Measurements from ENCODE around the gene KCNK5.

Gene KCNK5

DNA sequence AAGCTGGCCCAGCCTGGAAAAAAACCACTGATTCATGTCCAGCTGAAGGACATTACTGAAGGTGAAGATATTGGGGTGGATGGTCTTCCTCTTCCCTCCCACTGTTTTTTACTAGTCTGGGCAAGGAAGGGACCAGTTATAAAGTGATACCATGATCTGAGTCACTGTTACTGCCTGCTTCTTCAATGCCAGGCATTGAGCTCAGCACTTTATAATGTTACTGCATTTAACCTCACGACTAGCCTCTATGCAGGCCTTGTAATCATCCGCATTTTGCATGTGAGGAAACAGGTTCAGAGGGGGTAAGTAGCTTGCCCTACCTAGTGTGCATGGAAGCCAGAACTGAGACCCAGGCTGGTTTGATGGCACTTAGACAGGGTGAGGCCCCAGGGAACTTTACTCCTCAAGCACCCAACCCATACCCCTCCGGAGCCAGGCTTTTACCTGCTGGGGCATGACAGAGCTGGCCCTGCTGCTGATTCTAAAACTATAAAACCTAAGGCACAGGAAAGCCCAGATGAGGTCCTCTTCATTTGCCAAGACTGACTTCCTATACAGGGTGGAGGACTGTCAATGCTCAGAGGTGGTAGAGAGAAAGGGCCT, 11.0 kb upstream of the KCNK5 start:
- no peak for DNase-seq

DNA sequence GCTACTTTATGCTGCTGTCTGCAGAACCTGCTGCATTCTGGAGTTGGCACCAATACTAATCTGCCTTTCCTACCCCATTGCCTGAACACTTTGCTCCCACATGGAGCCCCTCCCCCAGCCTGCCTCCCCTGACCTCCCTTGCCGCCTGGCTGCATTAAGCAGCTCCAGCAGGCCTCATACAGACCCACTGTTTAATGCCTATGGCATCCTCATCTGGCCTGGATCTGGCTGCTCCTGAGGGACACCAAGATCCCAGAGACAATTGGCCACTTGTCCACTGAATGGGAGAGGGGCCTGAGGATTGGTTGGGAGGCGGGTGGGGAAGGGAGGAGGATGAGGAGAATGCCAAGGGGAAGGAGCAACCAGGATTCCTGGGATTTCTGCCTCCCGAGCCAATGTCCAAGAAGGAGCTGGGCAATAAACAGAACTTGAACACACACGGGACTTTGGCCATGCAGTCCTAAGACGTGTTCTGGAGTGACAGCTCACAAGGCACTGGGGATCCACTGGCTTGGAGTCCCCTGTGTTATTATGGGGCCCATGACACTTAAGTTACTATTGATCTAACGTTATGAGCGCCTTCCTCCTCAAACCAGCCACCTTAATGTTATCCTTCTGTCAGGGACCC, 10.4 kb upstream of the KCNK5 start:
- DNase-seq: no peak

DNA sequence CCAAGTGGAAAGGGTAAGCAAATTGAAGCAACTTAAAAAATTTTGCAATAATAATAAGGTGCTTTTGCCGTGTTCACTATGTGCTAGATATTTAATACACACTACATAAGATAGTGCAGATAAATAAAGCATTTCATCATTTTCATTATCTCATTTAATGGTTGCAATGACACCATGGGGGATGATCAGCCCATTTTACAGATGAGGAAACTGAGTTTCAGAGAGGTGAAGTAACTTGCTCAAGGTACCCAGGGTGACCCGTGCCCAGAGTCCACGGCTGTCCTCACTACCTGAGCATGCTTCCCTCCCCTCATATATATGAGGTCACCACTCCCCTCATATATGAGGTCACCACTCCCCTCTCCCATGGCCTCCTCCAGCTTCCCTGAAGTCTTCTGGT, 7.5 kb upstream of the KCNK5 start:
- DNase-seq: no peak

GRCh38 chr6:39233333-39233732, 4.1 kb upstream of the KCNK5 start:
- no peak for DNase-seq

- DNase-seq: no peak
Observed at GRCh38 chr6:39231521-39232243, 2.4 kb upstream of the KCNK5 start.

DNA sequence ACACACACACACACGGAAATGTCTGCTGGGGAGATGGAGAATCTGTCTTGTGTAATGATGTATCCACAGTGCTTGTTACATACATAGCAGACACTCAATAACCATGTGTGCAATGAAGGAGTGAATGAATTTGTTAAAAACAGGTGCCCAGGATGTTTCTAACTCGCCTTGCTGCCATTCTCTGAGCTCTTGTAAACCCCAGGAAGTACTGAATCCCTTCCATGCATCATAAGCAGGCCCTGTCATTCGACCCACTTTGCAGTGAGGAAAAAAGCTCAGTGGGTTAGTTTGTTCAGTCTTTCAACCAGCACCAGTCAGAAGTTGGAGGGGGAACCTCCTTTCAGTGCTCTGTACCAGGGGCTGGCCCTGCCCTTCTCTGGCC, 1.4 kb upstream of the KCNK5 start:
- no peak for DNase-seq

GRCh38 chr6:39228111-39228971, 934 bp downstream of the KCNK5 start:
- DNase-seq: no peak

DNA sequence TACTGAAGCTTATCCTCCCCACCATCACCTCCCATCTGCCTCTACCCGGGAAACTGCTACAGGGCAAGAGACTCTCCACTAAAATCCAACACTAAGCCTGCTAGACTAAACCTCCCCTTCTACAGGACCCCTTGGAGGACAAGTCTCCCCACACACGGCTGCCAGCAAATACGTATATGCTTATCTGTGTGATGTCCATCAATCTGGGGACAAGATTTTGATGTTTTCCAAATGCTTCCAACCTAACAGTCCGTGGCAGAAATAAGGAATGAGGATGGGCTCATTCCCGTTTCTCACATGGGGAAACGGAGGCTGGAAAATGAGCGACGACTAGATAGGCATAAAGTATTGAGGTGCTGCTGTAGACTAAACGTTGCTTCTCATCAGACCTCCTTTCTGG, 1.8 kb downstream of the KCNK5 start:
- DNase-seq: no peak

DNA sequence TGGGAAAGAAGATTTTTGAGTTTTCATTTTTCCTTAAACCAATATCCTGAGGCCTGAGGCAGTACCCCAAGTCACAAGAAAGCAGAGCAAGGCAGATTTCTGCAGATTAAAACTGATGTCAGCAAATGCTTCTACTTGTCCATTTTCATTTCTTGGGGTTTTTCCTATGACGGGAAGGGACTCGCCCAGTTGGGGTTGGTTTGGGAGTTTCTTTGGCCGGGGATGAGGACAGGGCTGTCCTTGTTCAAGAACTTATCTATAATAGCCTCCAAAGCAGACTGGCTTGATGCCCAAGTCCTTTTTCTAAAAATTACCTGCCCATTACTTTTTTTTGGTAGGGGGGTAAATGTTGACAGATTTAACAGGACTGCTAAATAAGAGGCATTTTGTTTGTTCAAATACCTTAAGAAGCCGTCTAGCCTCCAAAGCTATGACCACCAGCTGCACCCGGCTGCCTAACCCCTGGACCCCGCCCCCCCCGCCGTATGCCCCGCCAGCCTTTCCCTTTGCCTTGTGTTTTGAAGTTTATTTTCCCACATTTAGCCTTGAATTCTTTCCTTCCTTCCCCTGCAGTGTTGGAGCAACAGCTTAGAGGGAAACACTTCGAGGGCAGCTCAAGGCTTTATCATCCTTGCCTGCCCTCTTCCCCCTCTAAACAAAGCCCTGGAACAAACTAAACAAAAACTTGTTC, 2.5 kb downstream of the KCNK5 start:
- DNase-seq: no peak

DNA sequence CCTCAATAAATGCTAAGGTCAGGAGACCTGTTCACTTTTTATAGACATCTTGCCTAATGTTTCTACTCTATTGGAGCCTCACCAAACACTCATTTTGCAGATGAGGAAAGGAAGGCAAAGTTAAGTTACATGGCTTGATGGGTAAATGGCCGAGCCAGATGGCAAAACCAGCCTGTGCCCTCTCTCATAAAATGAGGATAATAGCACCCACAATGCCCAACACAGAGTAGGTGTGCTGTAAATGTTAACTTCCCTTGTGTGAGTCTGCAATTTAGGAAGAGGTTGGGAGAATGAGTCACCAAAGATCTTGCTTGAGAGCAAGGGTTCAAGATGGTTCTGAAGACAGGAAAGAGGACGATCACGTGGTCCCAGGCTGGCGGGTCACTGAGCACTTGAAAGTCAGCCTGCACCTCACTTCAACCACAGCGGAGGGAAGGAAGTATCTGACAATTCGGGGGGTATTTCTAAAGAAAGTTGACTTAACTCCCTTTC, 3.3 kb downstream of the KCNK5 start:
- DNase-seq: no peak

DNA sequence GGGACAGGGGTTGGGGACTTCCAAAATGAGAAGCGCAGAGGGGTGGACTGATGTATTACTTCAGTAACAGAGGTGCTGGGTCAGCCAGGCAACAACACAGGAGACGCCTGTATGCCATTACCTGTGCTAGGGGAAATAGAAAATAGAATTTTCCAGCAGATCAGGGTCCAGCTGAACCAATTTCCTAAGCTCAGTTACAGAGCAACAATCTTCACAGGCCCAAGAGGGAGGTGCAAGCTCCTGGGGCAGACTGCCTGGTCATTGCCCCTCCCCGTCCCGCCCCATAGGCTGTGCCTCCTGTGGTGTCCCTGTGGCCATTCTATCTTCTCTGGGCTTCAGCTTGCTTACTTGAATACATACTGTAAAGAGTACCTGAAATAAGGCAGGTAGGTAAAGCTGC, 3.7 kb downstream of the KCNK5 start:
- no peak for DNase-seq

DNA sequence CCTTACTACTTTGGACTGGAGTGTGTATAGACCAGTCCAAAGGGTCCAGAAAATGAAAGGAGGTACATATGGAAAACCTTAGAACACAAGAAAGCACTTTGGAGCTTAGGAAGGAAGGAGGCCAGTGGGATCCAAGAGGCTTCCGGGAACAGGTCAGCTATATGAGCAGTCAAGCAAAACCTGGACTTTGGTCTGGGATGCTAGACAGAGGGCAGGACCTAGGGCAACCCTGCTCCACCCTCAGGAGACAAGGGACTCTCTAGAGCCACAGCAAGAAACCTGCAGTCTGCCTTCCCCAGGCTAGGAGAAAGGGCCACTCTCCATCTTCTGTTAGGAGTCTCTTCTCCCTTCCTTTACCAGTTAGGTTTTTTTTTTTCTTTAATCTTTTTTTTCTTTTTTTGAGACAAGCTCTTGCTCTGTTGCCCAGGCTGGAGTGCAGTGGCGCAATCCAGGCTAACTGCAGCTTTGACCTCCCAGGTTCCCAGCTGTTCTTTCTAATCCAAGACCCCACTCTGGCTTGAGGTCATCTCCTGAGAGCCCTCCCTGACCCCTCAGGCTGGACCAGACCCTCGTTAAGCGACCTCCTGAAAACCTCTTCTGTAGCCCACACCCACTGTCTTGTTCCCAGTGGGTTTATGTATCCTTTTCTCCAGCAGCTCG, 4.6 kb downstream of the KCNK5 start:
- DNase-seq: no peak

DNA sequence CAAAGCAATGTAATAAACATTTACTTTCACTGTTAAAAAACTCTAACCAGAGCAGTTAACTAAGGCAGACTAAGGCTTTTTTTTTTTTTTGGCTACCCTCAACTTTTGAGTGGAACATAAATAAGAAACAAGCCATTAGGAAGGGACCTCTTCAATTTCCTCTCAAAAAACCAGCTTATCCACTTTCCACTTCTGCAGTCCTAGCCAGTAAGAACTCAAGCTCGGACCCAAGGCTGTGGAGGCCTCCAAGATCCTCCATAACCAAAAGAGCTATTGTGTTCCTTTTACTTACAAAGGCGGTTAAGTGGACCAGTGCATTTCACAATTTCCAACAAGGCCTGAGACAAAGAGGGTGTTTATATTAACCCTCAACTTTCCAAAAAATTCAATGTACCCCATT, 5.3 kb downstream of the KCNK5 start:
- peak in 1 of 3 experiments; percentile 5 for DNase-seq

DNA sequence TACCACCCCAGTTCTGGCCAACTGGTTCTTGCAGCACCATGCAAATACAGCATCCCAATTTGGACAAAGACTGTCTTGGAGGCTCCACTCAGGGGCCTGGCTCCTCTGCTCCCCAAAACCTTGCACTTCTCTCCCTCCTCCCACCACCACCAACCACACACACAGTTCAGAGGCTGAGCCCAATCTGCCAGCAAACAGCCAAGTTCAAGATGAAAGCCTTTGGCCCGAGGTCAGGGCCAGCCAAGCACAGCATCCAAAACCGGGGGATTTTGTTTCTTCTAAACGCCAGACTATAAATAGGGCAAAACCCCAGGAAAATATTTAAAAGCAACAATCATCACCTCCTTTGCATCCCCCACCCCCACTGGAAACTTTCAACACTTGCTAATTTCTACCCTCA, 5.7 kb downstream of the KCNK5 start:
- DNase-seq: no peak

GRCh38 chr6:39223061-39223460, 6.2 kb downstream of the KCNK5 start:
- DNase-seq: no peak

GRCh38 chr6:39221779-39222641, 7.3 kb downstream of the KCNK5 start:
- DNase-seq: no peak

DNA sequence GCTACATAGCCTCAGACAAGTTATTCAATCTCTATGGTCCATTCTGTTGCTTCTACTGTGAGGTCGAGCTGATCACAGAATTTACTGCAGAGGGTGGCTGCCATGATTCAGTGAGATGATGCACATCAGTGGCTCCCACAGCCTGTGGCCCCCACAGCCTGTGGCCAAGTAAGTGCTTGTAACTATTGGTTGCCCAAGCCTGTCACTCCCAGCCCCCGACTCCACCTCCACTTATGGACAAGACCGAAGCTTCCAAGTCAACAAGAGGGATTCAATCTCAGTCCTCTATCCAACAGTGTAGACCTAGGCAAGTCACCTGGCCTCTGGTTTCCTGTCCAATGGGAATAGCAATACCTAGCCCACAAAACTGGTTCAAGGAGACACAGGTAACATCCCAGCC, 8.2 kb downstream of the KCNK5 start:
- DNase-seq: no peak

GRCh38 chr6:39218868-39219567, 10.3 kb downstream of the KCNK5 start:
- peak in 1 of 3 experiments; percentile 9 for DNase-seq

DNA sequence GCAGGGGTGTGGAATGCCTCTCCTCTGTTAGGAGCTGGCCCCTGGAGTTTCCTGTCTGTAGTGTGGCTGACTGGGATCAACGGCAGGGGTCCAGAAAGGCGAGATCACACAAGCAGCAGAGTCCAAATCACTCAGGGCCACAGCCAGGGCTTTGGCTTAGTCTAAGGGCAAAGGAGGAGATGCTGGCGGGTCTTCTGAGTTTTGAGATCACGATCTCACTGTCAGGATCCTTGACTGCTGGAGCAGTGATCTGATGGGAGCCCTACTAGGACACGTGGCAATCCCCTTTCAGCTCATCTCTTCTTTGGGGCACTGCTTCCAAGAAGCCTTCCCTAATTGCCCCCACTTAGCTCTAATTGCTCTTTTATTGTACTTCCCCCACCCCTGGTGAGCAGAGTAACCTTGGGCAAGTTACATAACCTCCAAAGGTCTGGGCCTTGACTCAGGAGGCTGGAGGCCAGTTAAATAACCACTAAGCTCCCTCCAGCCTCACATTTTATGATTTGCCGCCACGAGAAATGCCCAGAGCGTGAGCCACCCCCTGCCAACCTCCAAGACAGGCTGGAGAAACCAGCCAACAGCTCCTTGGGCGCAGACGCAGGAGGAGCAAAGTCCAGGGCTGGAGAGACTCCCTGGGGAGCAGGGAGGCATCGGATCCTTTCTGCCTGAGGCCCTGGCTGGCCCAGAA, 12.0 kb downstream of the KCNK5 start:
- peak in 1 of 3 experiments; percentile 10 for DNase-seq

DNA sequence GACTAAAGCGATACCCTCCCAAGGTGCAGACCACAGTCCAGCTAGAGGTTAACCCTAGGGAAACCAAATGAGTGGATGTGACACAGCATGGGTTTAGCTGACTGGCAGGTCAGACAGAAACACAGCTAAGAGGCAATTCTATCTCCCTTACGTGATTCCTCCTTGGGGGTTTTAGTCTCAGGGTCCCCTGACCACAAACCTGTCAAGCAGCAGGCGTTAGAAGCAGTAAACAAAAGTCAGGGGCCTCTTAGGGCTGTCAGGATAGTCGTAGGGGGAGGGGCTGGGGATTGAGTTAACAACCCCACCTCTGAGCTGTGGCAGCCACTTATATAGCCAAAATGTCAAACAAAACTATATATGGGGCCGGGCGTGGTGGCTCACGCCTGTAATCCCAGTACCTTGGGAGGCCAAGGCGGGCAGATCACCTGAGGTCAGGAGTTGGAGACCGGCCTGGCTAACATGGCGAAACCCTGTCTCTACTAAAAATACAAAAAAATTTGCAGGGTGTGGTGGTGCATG, 13.6 kb downstream of the KCNK5 start:
- DNase-seq: no peak

Measured in NCI-H1417 (cell line).